ENCODE data around the gene H2BK1.

Gene H2BK1

GRCh38 chr7:151251328-151251688 is 41.0 kb upstream of the H2BK1 start:
- FAIRE-seq (no peak), DNase-seq (ENCODE audit: insufficient read length, low spot score) (no peak)
- TF ChIP-seq TAF1 (IDR thresholded peaks at IDR 0.05; ENCODE audit: low read depth, low read length) (no peak), PAX5 (IDR thresholded peaks at IDR 0.05; ENCODE audit: insufficient read depth, low read length, severe bottlenecking) (no peak), SPI1 (IDR thresholded peaks at IDR 0.05; ENCODE audit: low read depth, low read length) (no peak)

- DNase-seq (ENCODE audit: insufficient read length, low spot score) (no peak), FAIRE-seq (no peak)
- no peak for TF ChIP-seq TAF1 (IDR thresholded peaks at IDR 0.05; ENCODE audit: low read depth, low read length)
- TF ChIP-seq POLR2A (IDR thresholded peaks at IDR 0.05; ENCODE audit: low read depth, low read length), result no peak
- no peak for TF ChIP-seq POU2F2 (IDR thresholded peaks at IDR 0.05; ENCODE audit: low read depth, low read length)
Measured at GRCh38 chr7:151250181-151251132, 40.2 kb upstream of the H2BK1 start.

GRCh38 chr7:151249732-151250072 is 39.4 kb upstream of the H2BK1 start:
- FAIRE-seq, result no peak
- no peak for DNase-seq (ENCODE audit: insufficient read length, low spot score)
- TF ChIP-seq TAF1 (IDR thresholded peaks at IDR 0.05; ENCODE audit: low read depth, low read length), result no peak
- no peak for TF ChIP-seq SPI1 (IDR thresholded peaks at IDR 0.05; ENCODE audit: low read depth, low read length)
- TF ChIP-seq POU2F2 (IDR thresholded peaks at IDR 0.05; ENCODE audit: low read depth, low read length), result no peak
- TF ChIP-seq POLR2AphosphoS5 (IDR thresholded peaks at IDR 0.05; ENCODE audit: low read depth, low read length), result no peak
- no peak for TF ChIP-seq POLR2A (IDR thresholded peaks at IDR 0.05; ENCODE audit: low read depth, low read length)
- no peak for TF ChIP-seq PAX5 (IDR thresholded peaks at IDR 0.05; ENCODE audit: insufficient read depth, low read length, severe bottlenecking)

GRCh38 chr7:151249034-151249731 is 38.9 kb upstream of the H2BK1 start:
- DNase-seq (ENCODE audit: insufficient read length, low spot score), result no peak

GRCh38 chr7:151248346-151249033 is 38.2 kb upstream of the H2BK1 start, which contains the start of gene SMARCD3:
SMARCD3 (minus strand) TSS chr7:151248694; CDS start chr7:151248562, 132 bp downstream.
- DNase-seq (ENCODE audit: insufficient read length, low spot score), result no peak

More at GRCh38 chr7:151249034-151249731, 38.9 kb upstream of the H2BK1 start:
- peak; percentile 16 for FAIRE-seq
- TF ChIP-seq POU2F2 (IDR thresholded peaks at IDR 0.05; ENCODE audit: low read depth, low read length) (no peak), POLR2A (IDR thresholded peaks at IDR 0.05; ENCODE audit: low read depth, low read length) (no peak), POLR2AphosphoS5 (IDR thresholded peaks at IDR 0.05; ENCODE audit: low read depth, low read length) (no peak), TAF1 (IDR thresholded peaks at IDR 0.05; ENCODE audit: low read depth, low read length) (no peak), PAX5 (IDR thresholded peaks at IDR 0.05; ENCODE audit: insufficient read depth, low read length, severe bottlenecking) (no peak)

GRCh38 chr7:151247611-151248345 is 37.5 kb upstream of the H2BK1 start:
- TF ChIP-seq POU2F2 (IDR thresholded peaks at IDR 0.05; ENCODE audit: low read depth, low read length) (no peak), POLR2A (IDR thresholded peaks at IDR 0.05; ENCODE audit: low read depth, low read length) (no peak), SPI1 (IDR thresholded peaks at IDR 0.05; ENCODE audit: low read depth, low read length) (no peak), POLR2AphosphoS5 (IDR thresholded peaks at IDR 0.05; ENCODE audit: low read depth, low read length) (no peak), TAF1 (IDR thresholded peaks at IDR 0.05; ENCODE audit: low read depth, low read length) (no peak), PAX5 (IDR thresholded peaks at IDR 0.05; ENCODE audit: insufficient read depth, low read length, severe bottlenecking) (no peak)
- FAIRE-seq (no peak), DNase-seq (ENCODE audit: insufficient read length, low spot score) (no peak)

More at GRCh38 chr7:151248346-151249033, 38.2 kb upstream of the H2BK1 start, which contains the start of gene SMARCD3:
- TF ChIP-seq POU2F2 (IDR thresholded peaks at IDR 0.05; ENCODE audit: low read depth, low read length) (no peak), SPI1 (IDR thresholded peaks at IDR 0.05; ENCODE audit: low read depth, low read length) (no peak), POLR2A (IDR thresholded peaks at IDR 0.05; ENCODE audit: low read depth, low read length) (no peak), TAF1 (IDR thresholded peaks at IDR 0.05; ENCODE audit: low read depth, low read length) (no peak), POLR2AphosphoS5 (IDR thresholded peaks at IDR 0.05; ENCODE audit: low read depth, low read length) (no peak), PAX5 (IDR thresholded peaks at IDR 0.05; ENCODE audit: insufficient read depth, low read length, severe bottlenecking) (no peak)
- FAIRE-seq, result no peak

- no peak for DNase-seq (ENCODE audit: insufficient read length, low spot score)
- TF ChIP-seq POLR2A (IDR thresholded peaks at IDR 0.05; ENCODE audit: low read depth, low read length) (no peak), POU2F2 (IDR thresholded peaks at IDR 0.05; ENCODE audit: low read depth, low read length) (no peak), POLR2AphosphoS5 (IDR thresholded peaks at IDR 0.05; ENCODE audit: low read depth, low read length) (no peak), SPI1 (IDR thresholded peaks at IDR 0.05; ENCODE audit: low read depth, low read length) (no peak), PAX5 (IDR thresholded peaks at IDR 0.05; ENCODE audit: insufficient read depth, low read length, severe bottlenecking) (no peak), TAF1 (IDR thresholded peaks at IDR 0.05; ENCODE audit: low read depth, low read length) (no peak)
- FAIRE-seq, result no peak
Measured at GRCh38 chr7:151246851-151247580, 36.7 kb upstream of the H2BK1 start.

- FAIRE-seq, result no peak
- no peak for DNase-seq (ENCODE audit: insufficient read length, low spot score)
- TF ChIP-seq POLR2AphosphoS5 (IDR thresholded peaks at IDR 0.05; ENCODE audit: low read depth, low read length) (no peak), SPI1 (IDR thresholded peaks at IDR 0.05; ENCODE audit: low read depth, low read length) (no peak), PAX5 (IDR thresholded peaks at IDR 0.05; ENCODE audit: insufficient read depth, low read length, severe bottlenecking) (no peak), POLR2A (IDR thresholded peaks at IDR 0.05; ENCODE audit: low read depth, low read length) (no peak), POU2F2 (IDR thresholded peaks at IDR 0.05; ENCODE audit: low read depth, low read length) (no peak), TAF1 (IDR thresholded peaks at IDR 0.05; ENCODE audit: low read depth, low read length) (no peak)
Measured at GRCh38 chr7:151246102-151246850, 36.0 kb upstream of the H2BK1 start.
